Measurements from ENCODE around the gene CCDC154. TPM values are rescaled to one million over a fixed set of nuclear protein-coding genes. Genes with fewer than 3 reads are reported as not detected.

Gene CCDC154
- total RNA-seq, 2 donors from 2014 or later = 1.9 to 2.2 TPM

DNA sequence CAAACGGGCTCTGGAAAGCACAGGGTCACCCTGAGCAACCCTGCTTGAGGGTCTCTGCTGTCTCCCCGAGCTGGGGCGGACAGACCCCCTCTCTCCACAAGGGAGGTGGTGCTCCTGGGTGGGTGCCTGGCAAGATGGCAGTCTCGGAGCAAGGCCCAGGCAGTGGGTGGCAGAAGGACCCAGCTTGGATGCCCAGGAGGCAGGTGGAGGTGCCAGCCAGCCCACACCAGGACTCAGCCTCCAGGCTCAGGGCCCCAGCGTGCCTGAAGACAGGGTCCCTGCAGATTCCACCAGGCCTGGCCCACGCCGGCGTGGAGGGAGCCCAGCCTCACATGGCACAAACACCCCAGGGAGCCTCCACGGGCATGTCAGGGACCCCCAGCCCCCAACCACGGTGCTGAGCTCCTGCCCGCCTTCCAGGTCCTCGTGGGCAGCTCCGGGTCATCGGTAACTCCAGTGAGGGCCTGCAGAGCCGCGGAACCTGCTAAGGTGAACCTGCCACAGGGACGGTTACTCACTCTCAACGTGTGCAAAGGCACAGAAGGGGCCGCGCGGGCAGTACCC is 50.7 kb downstream of the CCDC154 start:
- Histone ChIP-seq H3K9me3 (ENCODE audit: control insufficient read depth, low read length) (no peaks in the 10 kb centered on the region), H3K4me1 (ENCODE audit: control insufficient read depth, insufficient read depth, low read length) (no peaks in the 10 kb centered on the region), H3K27me3 (ENCODE audit: control insufficient read depth, insufficient read depth, low read length, poor library complexity, severe bottlenecking) (no peaks in the 10 kb centered on the region), H3K27ac (ENCODE audit: low read depth, low read length) (no peak overlapping the region), H3K36me3 (ENCODE audit: control insufficient read depth, insufficient read depth, low read length) (no peaks in the 10 kb centered on the region), H3K4me3 (ENCODE audit: low read length) (no peak overlapping the region), H3K9ac (ENCODE audit: extremely low read depth, low read length, poor library complexity, severe bottlenecking) (no peak overlapping the region)
- H3K4me3 Mint-ChIP-seq = no peak overlapping the region
- no peak for DNase-seq
- peaks cover 48% of the 10 kb centered on the region for H3K36me3 Mint-ChIP-seq (ENCODE audit: low read depth)
- TF ChIP-seq, protein P1, sequence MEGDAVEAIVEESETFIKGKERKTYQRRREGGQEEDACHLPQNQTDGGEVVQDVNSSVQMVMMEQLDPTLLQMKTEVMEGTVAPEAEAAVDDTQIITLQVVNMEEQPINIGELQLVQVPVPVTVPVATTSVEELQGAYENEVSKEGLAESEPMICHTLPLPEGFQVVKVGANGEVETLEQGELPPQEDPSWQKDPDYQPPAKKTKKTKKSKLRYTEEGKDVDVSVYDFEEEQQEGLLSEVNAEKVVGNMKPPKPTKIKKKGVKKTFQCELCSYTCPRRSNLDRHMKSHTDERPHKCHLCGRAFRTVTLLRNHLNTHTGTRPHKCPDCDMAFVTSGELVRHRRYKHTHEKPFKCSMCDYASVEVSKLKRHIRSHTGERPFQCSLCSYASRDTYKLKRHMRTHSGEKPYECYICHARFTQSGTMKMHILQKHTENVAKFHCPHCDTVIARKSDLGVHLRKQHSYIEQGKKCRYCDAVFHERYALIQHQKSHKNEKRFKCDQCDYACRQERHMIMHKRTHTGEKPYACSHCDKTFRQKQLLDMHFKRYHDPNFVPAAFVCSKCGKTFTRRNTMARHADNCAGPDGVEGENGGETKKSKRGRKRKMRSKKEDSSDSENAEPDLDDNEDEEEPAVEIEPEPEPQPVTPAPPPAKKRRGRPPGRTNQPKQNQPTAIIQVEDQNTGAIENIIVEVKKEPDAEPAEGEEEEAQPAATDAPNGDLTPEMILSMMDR (conservative IDR thresholded peaks at IDR 0.05) = no peak
- H3K27me3 Mint-ChIP-seq (ENCODE audit: insufficient read depth) = no peaks in the 10 kb centered on the region
- 92 to 94% methylated on average over 16 to 21 of the region's 21 CpGs for WGBS, 2 experiments (ENCODE audit: insufficient coverage in 1 of 2, insufficient read length in 1 of 2)
- H3K4me1 Mint-ChIP-seq = no peaks in the 10 kb centered on the region
- H3K27ac Mint-ChIP-seq = no peak overlapping the region
- H3K9me3 Mint-ChIP-seq = no peaks in the 10 kb centered on the region

DNA sequence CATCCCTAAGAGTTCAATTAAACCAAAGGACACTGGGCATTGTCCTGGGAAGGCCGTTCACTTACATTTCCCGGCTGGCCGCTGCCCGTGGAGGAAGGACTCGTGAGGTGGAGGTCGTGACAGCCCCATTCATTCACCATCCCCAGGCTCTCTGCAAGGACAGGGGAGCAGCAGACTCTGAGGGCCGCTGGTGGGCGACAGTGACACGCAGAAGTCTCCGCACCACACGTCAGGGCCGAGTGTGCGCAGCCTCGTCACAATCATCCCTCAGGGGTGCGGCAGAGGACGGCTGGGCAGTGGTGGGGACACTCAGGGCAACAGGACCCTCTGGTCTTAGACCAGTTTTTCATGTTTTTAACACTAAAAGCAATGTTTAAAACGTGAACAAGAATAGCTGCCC is 51.5 kb downstream of the CCDC154 start:
- Histone ChIP-seq H3K4me1 (ENCODE audit: control insufficient read depth, insufficient read depth, low read length) (no peaks in the 10 kb centered on the region), H3K27ac (ENCODE audit: low read depth, low read length) (no peak overlapping the region), H3K9ac (ENCODE audit: extremely low read depth, low read length, poor library complexity, severe bottlenecking) (no peak overlapping the region), H3K9me3 (ENCODE audit: control insufficient read depth, low read length) (no peaks in the 10 kb centered on the region), H3K36me3 (ENCODE audit: control insufficient read depth, insufficient read depth, low read length) (no peaks in the 10 kb centered on the region), H3K27me3 (ENCODE audit: control insufficient read depth, insufficient read depth, low read length, poor library complexity, severe bottlenecking) (no peaks in the 10 kb centered on the region), H3K4me3 (ENCODE audit: low read length) (no peak overlapping the region)
- 90 to 91% methylated on average over 13 to 17 of the region's 17 CpGs for WGBS, 2 experiments (ENCODE audit: insufficient coverage in 1 of 2, insufficient read length in 1 of 2)
- Mint-ChIP-seq H3K4me1 (no peaks in the 10 kb centered on the region), H3K27me3 (ENCODE audit: insufficient read depth) (no peaks in the 10 kb centered on the region), H3K4me3 (no peak overlapping the region), H3K27ac (no peak overlapping the region), H3K9me3 (no peaks in the 10 kb centered on the region), H3K36me3 (ENCODE audit: low read depth) (peaks cover 42% of the 10 kb centered on the region)
- TF ChIP-seq, protein P1 (conservative IDR thresholded peaks at IDR 0.05) = no peak
- no peak for DNase-seq

DNA sequence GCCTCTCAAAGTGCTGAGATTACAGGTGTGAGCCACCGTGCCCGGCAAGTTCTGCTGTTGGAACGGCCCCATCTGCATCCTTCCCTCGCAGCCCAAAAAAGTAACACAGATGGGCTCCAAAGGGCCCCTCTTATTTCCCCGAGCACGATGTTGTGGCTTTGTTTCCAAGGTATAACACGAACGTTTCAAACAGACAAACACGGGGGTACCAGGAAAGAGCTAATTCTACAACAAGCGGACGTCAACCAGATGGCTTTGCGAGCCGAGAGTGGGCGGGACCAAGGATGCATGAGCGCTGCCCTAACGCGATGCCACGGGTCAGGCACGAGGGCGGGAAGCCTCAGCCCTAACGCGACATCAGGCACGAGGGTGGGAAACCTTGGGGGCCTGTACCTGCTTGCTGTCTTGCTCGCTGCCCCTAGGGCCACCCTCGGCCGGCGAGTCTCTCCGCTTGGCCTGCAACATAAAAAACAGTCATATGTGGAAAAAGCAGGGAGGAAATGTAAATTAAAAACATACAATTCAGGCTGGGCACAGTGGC is 54.0 kb downstream of the CCDC154 start:
- DNase-seq = no peak
- WGBS, 2 experiments (ENCODE audit: insufficient coverage in 1 of 2, insufficient read length in 1 of 2) = 92 to 94% methylated on average over 28 of the region's 28 CpGs
- Histone ChIP-seq H3K9ac (ENCODE audit: extremely low read depth, low read length, poor library complexity, severe bottlenecking) (no peak overlapping the region), H3K9me3 (ENCODE audit: control insufficient read depth, low read length) (no peaks in the 10 kb centered on the region), H3K4me3 (ENCODE audit: low read length) (no peak overlapping the region), H3K4me1 (ENCODE audit: control insufficient read depth, insufficient read depth, low read length) (no peaks in the 10 kb centered on the region), H3K36me3 (ENCODE audit: control insufficient read depth, insufficient read depth, low read length) (no peaks in the 10 kb centered on the region), H3K27ac (ENCODE audit: low read depth, low read length) (no peak overlapping the region), H3K27me3 (ENCODE audit: control insufficient read depth, insufficient read depth, low read length, poor library complexity, severe bottlenecking) (no peaks in the 10 kb centered on the region)
- H3K4me3 Mint-ChIP-seq = no peak overlapping the region
- no peaks in the 10 kb centered on the region for H3K27me3 Mint-ChIP-seq (ENCODE audit: insufficient read depth)
- H3K4me1 Mint-ChIP-seq = no peaks in the 10 kb centered on the region
- H3K36me3 Mint-ChIP-seq (ENCODE audit: low read depth) = peaks cover 36% of the 10 kb centered on the region
- no peaks in the 10 kb centered on the region for H3K9me3 Mint-ChIP-seq
- TF ChIP-seq, protein P1 (conservative IDR thresholded peaks at IDR 0.05) = no peak
- no peak overlapping the region for H3K27ac Mint-ChIP-seq

Measured in endodermal cell (in vitro differentiated cells).